H9 (cell line): ENCODE results near the gene MED13L. TPM values are rescaled to one million over a fixed set of nuclear protein-coding genes. Genes with fewer than 3 reads are reported as not detected.

Experiments used
- DNase-seq: peaks from one replicate; pipeline ENCODE4 v3.0.0-alpha.2; 2017
- H2AFZ ChIP-seq: one replicate; pipeline ENCODE4 v1.6.1; 2013; ENCODE audit warnings: mild to moderate bottlenecking, low read length, control low read depth, moderate library complexity
- H2AK5ac ChIP-seq: 2 replicates; pipeline ENCODE4 v1.6.1; 2013; ENCODE audit warnings: low read length, control low read depth, mixed read lengths; ENCODE audit not compliant: insufficient read length
- H2BK120ac ChIP-seq: one replicate; pipeline ENCODE4 v1.6.1; 2013; ENCODE audit warnings: low read depth, mild to moderate bottlenecking, low read length, control low read depth, inconsistent platforms; ENCODE audit not compliant: poor library complexity, severe bottlenecking
- H2BK12ac ChIP-seq: 2 replicates; pipeline ENCODE4 v1.6.1; 2013; ENCODE audit warnings: low read length, control low read depth, mixed read lengths, low read depth; ENCODE audit not compliant: insufficient read length
- H2BK15ac ChIP-seq: 2 replicates; pipeline ENCODE4 v1.6.1; 2013; ENCODE audit warnings: low read depth, low read length, control low read depth
- H2BK20ac ChIP-seq: one replicate; pipeline ENCODE4 v1.6.1; 2013; ENCODE audit warnings: low read depth, mild to moderate bottlenecking, low read length, control low read depth, inconsistent platforms; ENCODE audit not compliant: poor library complexity, severe bottlenecking
- H2BK5ac ChIP-seq: 2 replicates; pipeline ENCODE4 v1.6.1; 2013; ENCODE audit warnings: low read length, control low read depth, mixed read lengths; ENCODE audit not compliant: insufficient read length
- H3K14ac ChIP-seq: 2 replicates; pipeline ENCODE4 v1.6.1; 2013; ENCODE audit warnings: low read length, control low read depth; ENCODE audit not compliant: insufficient read depth
- H3K18ac ChIP-seq: 2 replicates; pipeline ENCODE4 v1.6.1; 2013; ENCODE audit warnings: low read depth, mild to moderate bottlenecking, mixed read lengths, low read length, control low read depth; ENCODE audit not compliant: insufficient read length
- H3K23ac ChIP-seq: 2 replicates; pipeline ENCODE4 v1.6.1; 2013; ENCODE audit warnings: low read length, control low read depth, mixed read lengths, low read depth; ENCODE audit not compliant: insufficient read length
- H3K23me2 ChIP-seq: 2 replicates; pipeline ENCODE4 v1.6.1; 2013; ENCODE audit warnings: low read depth, mild to moderate bottlenecking, mixed read lengths, low read length, control low read depth; ENCODE audit not compliant: insufficient read length, poor library complexity, severe bottlenecking
- H3K27ac ChIP-seq: 2 replicates; pipeline ENCODE4 v1.5.1; 2013; ENCODE audit warnings: low read length, control low read depth, mixed read lengths, low read depth; ENCODE audit not compliant: insufficient read length
- H3K27me3 ChIP-seq: 2 replicates; pipeline ENCODE4 v1.6.1; 2013; ENCODE audit warnings: low read length, control low read depth, inconsistent platforms; ENCODE audit not compliant: insufficient read depth
- H3K4ac ChIP-seq: 2 replicates; pipeline ENCODE4 v1.6.1; 2013; ENCODE audit warnings: low read depth, mild to moderate bottlenecking, control low read depth, inconsistent platforms, low read length, moderate library complexity
- H3K4me1 ChIP-seq: 2 replicates; pipeline ENCODE4 v1.6.1; 2013; ENCODE audit warnings: low read length, control low read depth, inconsistent platforms; ENCODE audit not compliant: insufficient read depth
- H3K4me2 ChIP-seq: 2 replicates; pipeline ENCODE4 v1.6.1; 2013; ENCODE audit warnings: low read length, control low read depth, mixed read lengths; ENCODE audit not compliant: insufficient read length, insufficient read depth
- H3K56ac ChIP-seq: 2 replicates; pipeline ENCODE4 v1.6.1; 2013; ENCODE audit warnings: low read depth, mild to moderate bottlenecking, mixed read lengths, low read length, control low read depth; ENCODE audit not compliant: insufficient read length
- H3K79me1 ChIP-seq: 2 replicates; pipeline ENCODE4 v1.6.1; 2013; ENCODE audit warnings: low read depth, mild to moderate bottlenecking, moderate library complexity, low read length, control low read depth, inconsistent platforms; ENCODE audit not compliant: insufficient read depth, poor library complexity, severe bottlenecking
- H3K79me2 ChIP-seq: 2 replicates; pipeline ENCODE4 v1.6.1; 2013; ENCODE audit warnings: low read length, control low read depth, inconsistent platforms; ENCODE audit not compliant: insufficient read depth
- H3K9ac ChIP-seq: 2 replicates; pipeline ENCODE4 v1.6.1; 2013; ENCODE audit warnings: low read length, control low read depth, mixed read lengths; ENCODE audit not compliant: insufficient read length; ENCODE audit errors: extremely low read depth
- H3K9me3 ChIP-seq: one replicate; pipeline ENCODE4 v1.6.1; 2013; ENCODE audit warnings: low read depth, low read length, inconsistent platforms; ENCODE audit not compliant: control insufficient read depth
- H3T11ph ChIP-seq: one replicate; pipeline ENCODE4 v1.6.1; 2013; ENCODE audit warnings: mild to moderate bottlenecking, low read length, control low read depth, inconsistent platforms
- H4K20me1 ChIP-seq: one replicate; pipeline ENCODE4 v1.6.1; 2013; ENCODE audit not compliant: control insufficient read depth, insufficient read length, insufficient read depth
- H4K5ac ChIP-seq: 2 replicates; pipeline ENCODE4 v1.6.1; 2013; ENCODE audit warnings: low read depth, mild to moderate bottlenecking, mixed read lengths, low read length, control low read depth; ENCODE audit not compliant: insufficient read length
- H4K8ac ChIP-seq: replicated peaks from 2 replicates; pipeline ENCODE4 v1.6.1; 2013; ENCODE audit warnings: low read length, control low read depth, mixed read lengths, low read depth; ENCODE audit not compliant: insufficient read length
- H4K91ac ChIP-seq: 2 replicates; pipeline ENCODE4 v1.6.1; 2013; ENCODE audit warnings: low read depth, mild to moderate bottlenecking, moderate library complexity, mixed read lengths, low read length, control low read depth; ENCODE audit not compliant: insufficient read length
- H3K27ac Mint-ChIP-seq, 3 experiments: 2 replicates in 2 of 3; 3 replicates in 1 of 3; pipeline ENCODE4 v1.8.0; 2020 to 2021; ENCODE audit warnings: mixed read lengths in 3 of 3, mild to moderate bottlenecking in 1 of 3, moderate library complexity in 1 of 3
- H3K27me3 Mint-ChIP-seq: 2 replicates; pipeline ENCODE4 v1.8.0; 2021; ENCODE audit warnings: low read depth, mild to moderate bottlenecking, moderate library complexity, mixed read lengths
- H3K36me3 Mint-ChIP-seq, 3 experiments: 2 replicates in 2 of 3; 3 replicates in 1 of 3; pipeline ENCODE4 v1.8.0; 2020 to 2021; ENCODE audit warnings: low read depth in 3 of 3, mixed read lengths in 3 of 3; ENCODE audit not compliant: insufficient read depth in 1 of 3
- H3K4me1 Mint-ChIP-seq, 2 experiments: 2 replicates each; pipeline ENCODE4 v1.8.0; 2020; ENCODE audit warnings: mixed read lengths in 2 of 2
- H3K4me3 Mint-ChIP-seq, 2 experiments: 2 replicates in 1 of 2; 3 replicates in 1 of 2; pipeline ENCODE4 v1.8.0; 2020 to 2021; ENCODE audit warnings: mild to moderate bottlenecking in 2 of 2, mixed read lengths in 2 of 2, moderate library complexity in 1 of 2
- H3K9me3 Mint-ChIP-seq, 2 experiments: 2 replicates in 1 of 2; 3 replicates in 1 of 2; pipeline ENCODE4 v1.8.0; 2020; ENCODE audit warnings: mild to moderate bottlenecking in 2 of 2, mixed read lengths in 2 of 2, moderate library complexity in 1 of 2
- WGBS: extraction: QIAGEN DNeasy Blood & Tissue Kit; methylation state at CpG from one replicate; pipeline ENCODE4 v1.1.7; 2013; ENCODE audit warnings: missing lambda C conversion rate, low lambda C conversion rate, mixed read lengths; ENCODE audit not compliant: insufficient read length; ENCODE audit errors: extremely low coverage; 5-methylcytosine and 5-hydroxymethylcytosine counted together
- total RNA-seq: library from RNA; stranded (reverse); gene quantifications from 2 replicates; pipeline ENCODE4 v1.2.1, GENCODE V29; 2021
- TF ChIP-seq, protein P1 (sequence below): fragments of 200-600 bp; sonication (generic); conservative IDR thresholded peaks from 3 replicates; pipeline ENCODE4 v1.8.0; 2021; ENCODE audit warnings: antibody characterized with exemption, mild to moderate bottlenecking

Gene MED13L
- total RNA-seq, 1 experiment from 2014 or later: 52.4 TPM

- H3K27ac ChIP-seq: no peak overlapping the region
- Mint-ChIP-seq H3K27me3 (no peaks in the 10 kb centered on the region), H3K4me3 (no peak overlapping the region), H3K27ac (no peak overlapping the region), H3K36me3 (no peaks in the 10 kb centered on the region), H3K9me3 (no peaks in the 10 kb centered on the region), H3K4me1 (peaks cover 15 to 19% of the 10 kb centered on the region in 2 experiments)
- H3K23ac ChIP-seq: no peak overlapping the region
- no peak overlapping the region for H3K14ac ChIP-seq
- no peak overlapping the region for H2AK5ac ChIP-seq
- H2BK5ac ChIP-seq: no peak overlapping the region
- no peaks in the 10 kb centered on the region for H3K9me3 ChIP-seq
- H3K4me1 ChIP-seq: no peaks in the 10 kb centered on the region
- no peak overlapping the region for H3K4me2 ChIP-seq
- no peak overlapping the region for H3T11ph ChIP-seq
- H4K20me1 ChIP-seq: no peaks in the 10 kb centered on the region
- H2BK120ac ChIP-seq: no peak overlapping the region
- H2BK15ac ChIP-seq: no peak overlapping the region
- no peak overlapping the region for H3K9ac ChIP-seq
- TF ChIP-seq, protein P1, sequence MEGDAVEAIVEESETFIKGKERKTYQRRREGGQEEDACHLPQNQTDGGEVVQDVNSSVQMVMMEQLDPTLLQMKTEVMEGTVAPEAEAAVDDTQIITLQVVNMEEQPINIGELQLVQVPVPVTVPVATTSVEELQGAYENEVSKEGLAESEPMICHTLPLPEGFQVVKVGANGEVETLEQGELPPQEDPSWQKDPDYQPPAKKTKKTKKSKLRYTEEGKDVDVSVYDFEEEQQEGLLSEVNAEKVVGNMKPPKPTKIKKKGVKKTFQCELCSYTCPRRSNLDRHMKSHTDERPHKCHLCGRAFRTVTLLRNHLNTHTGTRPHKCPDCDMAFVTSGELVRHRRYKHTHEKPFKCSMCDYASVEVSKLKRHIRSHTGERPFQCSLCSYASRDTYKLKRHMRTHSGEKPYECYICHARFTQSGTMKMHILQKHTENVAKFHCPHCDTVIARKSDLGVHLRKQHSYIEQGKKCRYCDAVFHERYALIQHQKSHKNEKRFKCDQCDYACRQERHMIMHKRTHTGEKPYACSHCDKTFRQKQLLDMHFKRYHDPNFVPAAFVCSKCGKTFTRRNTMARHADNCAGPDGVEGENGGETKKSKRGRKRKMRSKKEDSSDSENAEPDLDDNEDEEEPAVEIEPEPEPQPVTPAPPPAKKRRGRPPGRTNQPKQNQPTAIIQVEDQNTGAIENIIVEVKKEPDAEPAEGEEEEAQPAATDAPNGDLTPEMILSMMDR: no peak
- H4K91ac ChIP-seq: no peak overlapping the region
- H3K79me2 ChIP-seq: no peaks in the 10 kb centered on the region
- H3K4ac ChIP-seq: no peak overlapping the region
- H2BK20ac ChIP-seq: no peak overlapping the region
- H3K27me3 ChIP-seq: no peaks in the 10 kb centered on the region
- no peaks in the 10 kb centered on the region for H3K23me2 ChIP-seq
- H3K56ac ChIP-seq: no peak overlapping the region
- DNase-seq: no peak
- no peak overlapping the region for H2AFZ ChIP-seq
- no peak overlapping the region for H4K5ac ChIP-seq
- H2BK12ac ChIP-seq: no peak overlapping the region
- H4K8ac ChIP-seq: no peak overlapping the region
- WGBS: no CpG with 5 or more reads among the region's 3 CpGs
- peaks cover 4% of the 10 kb centered on the region for H3K79me1 ChIP-seq
- H3K18ac ChIP-seq: no peak overlapping the region
These were observed 209.6 kb downstream of the MED13L start for GRCh38 chr12:116067892-116068291.
